Measurements from ENCODE around the gene SAMD14.

Gene SAMD14

GRCh38 chr17:50139185-50139783 is 9.3 kb upstream of the SAMD14 start:
- in situ Hi-C loops (cut with HindIII; ENCODE audit: low sequenced_read_pairs), result no loop called here
- no peak for DNase-seq (ENCODE audit: low read depth)
- no peak overlapping the region for H3K4me3 ChIP-seq (ENCODE audit: low read depth, low read length)
- TF ChIP-seq, protein P1, sequence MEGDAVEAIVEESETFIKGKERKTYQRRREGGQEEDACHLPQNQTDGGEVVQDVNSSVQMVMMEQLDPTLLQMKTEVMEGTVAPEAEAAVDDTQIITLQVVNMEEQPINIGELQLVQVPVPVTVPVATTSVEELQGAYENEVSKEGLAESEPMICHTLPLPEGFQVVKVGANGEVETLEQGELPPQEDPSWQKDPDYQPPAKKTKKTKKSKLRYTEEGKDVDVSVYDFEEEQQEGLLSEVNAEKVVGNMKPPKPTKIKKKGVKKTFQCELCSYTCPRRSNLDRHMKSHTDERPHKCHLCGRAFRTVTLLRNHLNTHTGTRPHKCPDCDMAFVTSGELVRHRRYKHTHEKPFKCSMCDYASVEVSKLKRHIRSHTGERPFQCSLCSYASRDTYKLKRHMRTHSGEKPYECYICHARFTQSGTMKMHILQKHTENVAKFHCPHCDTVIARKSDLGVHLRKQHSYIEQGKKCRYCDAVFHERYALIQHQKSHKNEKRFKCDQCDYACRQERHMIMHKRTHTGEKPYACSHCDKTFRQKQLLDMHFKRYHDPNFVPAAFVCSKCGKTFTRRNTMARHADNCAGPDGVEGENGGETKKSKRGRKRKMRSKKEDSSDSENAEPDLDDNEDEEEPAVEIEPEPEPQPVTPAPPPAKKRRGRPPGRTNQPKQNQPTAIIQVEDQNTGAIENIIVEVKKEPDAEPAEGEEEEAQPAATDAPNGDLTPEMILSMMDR (IDR thresholded peaks at IDR 0.05; ENCODE audit: low read depth, low read length, missing control alignments), result no peak

GRCh38 chr17:50137042-50137441 is 7.1 kb upstream of the SAMD14 start:
- DNase-seq (ENCODE audit: low read depth), result no peak
- in situ Hi-C loops (cut with HindIII; ENCODE audit: low sequenced_read_pairs), result no loop called here
- no peak overlapping the region for H3K4me3 ChIP-seq (ENCODE audit: low read depth, low read length)
- TF ChIP-seq, protein P1 (IDR thresholded peaks at IDR 0.05; ENCODE audit: low read depth, low read length, missing control alignments), result no peak

DNA sequence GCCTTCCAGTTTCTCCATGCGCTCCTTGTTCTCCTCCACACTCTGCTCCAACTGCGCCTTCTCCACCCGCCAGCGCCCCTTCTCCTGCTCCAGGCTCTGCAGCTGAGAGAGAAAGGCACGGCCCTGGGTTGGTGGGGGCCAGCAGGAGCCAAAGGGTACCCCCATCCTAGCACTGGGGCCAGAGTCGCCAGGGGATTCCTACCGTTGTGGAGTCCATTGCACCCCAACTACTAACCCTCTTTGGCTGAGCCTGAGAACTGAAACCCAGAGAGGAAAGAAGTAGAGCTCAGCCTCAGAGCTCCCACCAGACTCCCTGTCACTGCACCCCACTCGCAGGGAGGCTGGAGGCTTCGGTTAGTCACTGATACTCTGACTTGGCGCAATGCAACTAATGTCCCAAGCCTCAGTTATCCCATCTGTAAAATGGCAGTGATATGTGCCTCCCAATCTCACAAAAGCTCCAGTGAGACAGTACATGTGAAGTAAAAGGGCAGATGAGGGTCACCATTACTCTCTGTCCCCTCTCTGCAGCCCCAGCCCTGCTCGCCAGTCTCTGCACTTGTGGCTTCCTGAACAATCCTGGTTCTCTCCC is 6.2 kb upstream of the SAMD14 start:
- TF ChIP-seq, protein P1 (IDR thresholded peaks at IDR 0.05; ENCODE audit: low read depth, low read length, missing control alignments), result no peak
- DNase-seq (ENCODE audit: low read depth), result no peak
- no peak overlapping the region for H3K4me3 ChIP-seq (ENCODE audit: low read depth, low read length)
- in situ Hi-C loops (cut with HindIII; ENCODE audit: low sequenced_read_pairs), result no loop called here

DNA sequence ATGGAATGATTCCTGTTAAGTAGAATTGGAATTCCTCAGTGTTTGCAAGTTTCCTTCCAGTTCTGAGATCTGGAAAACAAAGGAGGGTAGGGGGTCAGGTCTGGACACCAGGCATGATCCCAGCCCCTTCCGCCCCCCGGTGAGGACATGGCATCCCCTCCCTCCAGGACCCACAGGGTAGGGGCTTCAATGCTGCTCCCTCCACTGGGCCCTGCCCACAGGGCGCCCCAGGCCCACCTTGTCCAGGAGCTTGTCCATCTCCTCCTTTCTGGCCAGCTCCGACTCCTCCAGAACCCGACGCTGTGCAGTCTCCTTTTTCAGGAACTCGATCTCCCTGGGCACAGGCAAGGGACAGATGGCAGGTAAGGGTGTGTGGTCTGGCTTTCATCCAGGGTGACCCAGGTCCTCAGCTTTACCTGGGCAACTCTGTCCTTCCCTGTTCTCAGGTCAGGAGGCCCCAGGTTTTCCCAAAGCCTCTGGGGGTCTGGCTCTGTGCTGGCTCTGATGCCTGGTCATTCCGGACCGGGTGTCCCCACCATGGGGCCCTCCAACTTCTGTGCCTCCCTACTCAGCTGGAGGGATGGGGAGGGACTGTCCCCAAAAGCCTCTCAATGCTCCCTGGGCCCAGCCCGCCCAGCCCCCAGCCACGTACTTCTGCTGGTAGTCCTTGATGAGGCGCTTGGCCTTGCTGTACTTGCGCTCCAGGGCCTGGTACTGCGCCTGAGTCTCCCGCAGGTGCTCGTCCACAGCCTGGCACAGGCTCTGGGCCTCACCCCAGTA is 5.5 kb upstream of the SAMD14 start:
- H3K4me3 ChIP-seq (ENCODE audit: low read depth, low read length), result no peak overlapping the region
- no peak for DNase-seq (ENCODE audit: low read depth)
- TF ChIP-seq, protein P1 (IDR thresholded peaks at IDR 0.05; ENCODE audit: low read depth, low read length, missing control alignments), result no peak
- in situ Hi-C loops (cut with HindIII; ENCODE audit: low sequenced_read_pairs), result no loop called here

DNA sequence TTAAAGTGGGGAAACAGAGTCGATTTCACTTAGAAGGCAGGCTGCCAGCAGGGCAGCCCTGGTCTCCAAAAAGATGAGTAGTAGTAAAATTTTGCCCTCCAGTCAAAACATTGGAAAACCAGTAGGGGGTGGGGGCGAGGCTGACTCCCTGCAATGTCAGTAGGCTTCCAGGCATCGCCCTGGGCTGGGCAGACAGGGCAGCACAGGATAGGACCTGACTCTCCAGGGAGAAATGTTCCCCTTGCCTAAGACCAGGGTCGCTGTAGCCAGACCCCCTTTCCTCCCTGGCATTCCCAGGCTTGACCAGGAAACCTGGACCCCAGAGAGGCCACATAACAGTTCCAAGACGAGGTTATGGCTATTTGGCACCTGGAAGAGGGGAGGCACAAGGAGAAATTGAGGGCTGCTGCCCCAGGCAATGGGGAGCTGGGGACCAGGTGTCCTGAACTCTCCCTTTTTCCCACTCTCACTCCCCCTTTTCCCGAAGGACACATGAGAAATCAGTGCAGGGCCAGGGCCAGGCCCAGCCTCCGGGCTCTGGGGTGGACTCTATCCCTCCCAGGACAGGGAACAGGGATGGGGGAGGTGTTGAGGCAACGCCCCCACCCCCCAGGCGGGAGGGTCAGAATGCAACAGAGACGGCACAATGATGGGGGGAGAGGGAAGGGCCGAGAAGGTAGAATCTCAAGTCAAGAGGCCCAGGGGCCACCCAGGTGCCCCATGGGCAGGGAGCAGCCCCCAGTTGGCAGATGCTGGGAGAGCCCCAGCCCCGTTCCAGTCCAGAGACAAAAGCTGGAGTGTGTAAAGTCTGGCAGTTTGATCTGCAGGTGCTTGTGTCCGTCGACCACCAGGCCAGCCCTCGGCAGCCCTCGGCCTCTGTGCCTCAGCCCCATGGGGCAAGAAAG is 4.5 kb upstream of the SAMD14 start:
- TF ChIP-seq, protein P1 (IDR thresholded peaks at IDR 0.05; ENCODE audit: low read depth, low read length, missing control alignments), result peak; percentile 10
- in situ Hi-C loops (cut with HindIII; ENCODE audit: low sequenced_read_pairs), result no loop called here
- H3K4me3 ChIP-seq (ENCODE audit: low read depth, low read length), result no peak overlapping the region
- no peak for DNase-seq (ENCODE audit: low read depth)

DNA sequence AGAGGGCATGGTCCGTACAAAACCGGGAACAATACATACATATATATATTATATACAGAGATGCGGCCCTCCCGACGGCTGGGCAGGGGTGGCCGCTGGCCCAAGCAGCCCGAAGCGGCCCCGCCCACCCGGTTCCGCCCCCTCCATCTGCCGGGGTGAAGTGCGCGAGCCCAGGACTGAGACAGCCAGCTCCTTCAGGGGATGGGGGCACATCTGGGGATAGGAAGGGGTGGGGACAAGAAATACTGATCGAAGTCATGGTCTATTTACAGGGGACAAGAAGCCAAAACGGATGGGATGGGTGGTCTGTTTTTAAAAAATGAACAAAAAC is 3.8 kb upstream of the SAMD14 start:
- TF ChIP-seq, protein P1 (IDR thresholded peaks at IDR 0.05; ENCODE audit: low read depth, low read length, missing control alignments), result no peak
- in situ Hi-C loops (cut with HindIII; ENCODE audit: low sequenced_read_pairs), result no loop called here
- no peak for DNase-seq (ENCODE audit: low read depth)
- no peak overlapping the region for H3K4me3 ChIP-seq (ENCODE audit: low read depth, low read length)

Measured in astrocyte of the cerebellum (primary cell).